ENCODE measurements around the gene APOA5. TPM values are rescaled to one million over a fixed set of nuclear protein-coding genes. Genes with fewer than 3 reads are reported as not detected.

Gene APOA5
- total and polyA plus RNA-seq, 2 of the 8 experiments (the other 6 are each of a cell fraction or from before 2014, with no cell fraction given), result 0.08 to 0.15 TPM

DNA sequence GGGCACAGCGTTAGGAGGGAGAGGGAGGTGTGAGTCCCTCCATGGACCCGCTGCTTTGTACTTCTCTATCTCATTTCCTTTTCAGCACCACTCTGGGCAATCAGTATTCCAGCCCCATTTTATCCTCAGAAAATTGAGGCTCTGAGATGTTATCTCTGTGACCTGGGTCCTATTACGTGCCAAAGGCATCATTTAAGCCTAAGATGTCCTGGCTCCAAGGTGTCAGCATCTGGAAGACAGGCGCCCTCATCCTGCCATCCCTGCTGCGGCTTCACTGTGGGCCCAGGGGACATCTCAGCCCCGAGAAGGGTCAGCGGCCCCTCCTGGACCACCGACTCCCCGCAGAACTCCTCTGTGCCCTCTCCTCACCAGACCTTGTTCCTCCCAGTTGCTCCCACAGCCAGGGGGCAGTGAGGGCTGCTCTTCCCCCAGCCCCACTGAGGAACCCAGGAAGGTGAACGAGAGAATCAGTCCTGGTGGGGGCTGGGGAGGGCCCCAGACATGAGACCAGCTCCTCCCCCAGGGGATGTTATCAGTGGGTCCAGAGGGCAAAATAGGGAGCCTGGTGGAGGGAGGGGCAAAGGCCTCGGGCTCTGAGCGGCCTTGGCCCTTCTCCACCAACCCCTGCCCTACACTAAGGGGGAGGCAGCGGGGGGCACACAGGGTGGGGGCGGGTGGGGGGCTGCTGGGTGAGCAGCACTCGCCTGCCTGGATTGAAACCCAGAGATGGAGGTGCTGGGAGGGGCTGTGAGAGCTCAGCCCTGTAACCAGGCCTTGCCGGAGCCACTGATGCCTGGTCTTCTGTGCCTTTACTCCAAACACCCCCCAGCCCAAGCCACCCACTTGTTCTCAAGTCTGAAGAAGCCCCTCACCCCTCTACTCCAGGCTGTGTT lies 37.2 kb upstream of the APOA5 start:
- no peaks in the 10 kb centered on the region for H3K79me1 ChIP-seq (ENCODE audit: low read depth, low read length)
- H3K36me3 ChIP-seq (ENCODE audit: control insufficient read depth in 2 of 4, insufficient read depth in 4 of 4, low read length in 3 of 4), result no peaks in the 10 kb centered on the region
- H4K20me1 ChIP-seq (replicated peaks in 1 of 2; ENCODE audit: control insufficient read depth in 1 of 2, insufficient read depth in 2 of 2, low read length in 2 of 2), result no peaks in the 10 kb centered on the region
- H2AK5ac ChIP-seq (ENCODE audit: low read depth, low read length), result no peak overlapping the region
- H3K27ac ChIP-seq (ENCODE audit: low read depth, low read length), result no peak overlapping the region
- no peaks in the 10 kb centered on the region; a peak in 1 of 4 replicates for H3K9me3 ChIP-seq (ENCODE audit: insufficient read depth in 2 of 2, low read depth in 1 of 2, low read length in 1 of 2)
- no peak overlapping the region for H3K9ac ChIP-seq (replicated peaks in 1 of 4; ENCODE audit: extremely low read depth in 1 of 4, low read depth in 3 of 4, low read length in 3 of 4)
- 81% methylated on average over 14 of the region's 16 CpGs; no CpG with 5 or more reads in 1 of the 2 experiments for WGBS, 2 experiments (ENCODE audit: extremely low coverage in 1 of 2, insufficient coverage in 1 of 2, insufficient read length in 1 of 2, insufficient replicate concordance in 2 of 2, low coverage in 1 of 2, low lambda C conversion rate in 2 of 2, missing lambda C conversion rate in 1 of 2)
- H2BK120ac ChIP-seq (replicated peaks; ENCODE audit: low read depth, low read length), result no peak overlapping the region
- no peak overlapping the region for H3K4ac ChIP-seq (replicated peaks; ENCODE audit: insufficient read length, low read depth, low read length)
- no peak overlapping the region for H2BK5ac ChIP-seq (ENCODE audit: low read depth, low read length)
- no peak overlapping the region for H3K18ac ChIP-seq (ENCODE audit: extremely low read depth, low read length)
- no peak overlapping the region for H3K4me3 ChIP-seq (ENCODE audit: extremely low read depth in 1 of 4, insufficient read depth in 2 of 4, low read depth in 3 of 4, low read length in 4 of 4)
- H4K5ac ChIP-seq (ENCODE audit: insufficient read length, low read depth, low read length), result no peak overlapping the region
- no peak overlapping the region; the same call in 1 of the 2 replicates for H4K8ac ChIP-seq (ENCODE audit: extremely low read depth, insufficient read depth, low read length)
- POLR2A ChIA-PET (ENCODE audit: partially characterized antibody), result interaction anchor here (1.0 to 1.1 kb wide), 2 partner anchors 8 to 38 kb away, joined by 3 read pairs; no protein-coding TSS in a partner anchor
- no peak overlapping the region for H3K23ac ChIP-seq (ENCODE audit: insufficient read length)
- FAIRE-seq (no peak), DNase-seq (ENCODE audit: low read depth in 1 of 2, low spot score in 2 of 2) (no peak)
- H3K56ac ChIP-seq (replicated peaks; ENCODE audit: insufficient read length, low read depth, low read length), result no peak overlapping the region
- no peak overlapping the region for H2BK12ac ChIP-seq (ENCODE audit: low read depth, low read length)
- no peaks in the 10 kb centered on the region for H3K23me2 ChIP-seq (ENCODE audit: low read depth, low read length)
- H3K14ac ChIP-seq (ENCODE audit: insufficient read length), result no peak overlapping the region
- no peak overlapping the region for H2AFZ ChIP-seq (ENCODE audit: low read length)
- H3K27me3 ChIP-seq (replicated peaks in 1 of 4; ENCODE audit: control insufficient read depth in 3 of 4, extremely low read depth in 1 of 4, insufficient read depth in 3 of 4, low read length in 3 of 4), result no peaks in the 10 kb centered on the region
- no peak overlapping the region for H4K91ac ChIP-seq (replicated peaks; ENCODE audit: insufficient read length, low read length)
- CTCF ChIA-PET (ENCODE audit: partially characterized antibody), result interaction anchor here (0.6 to 12.2 kb wide), 5 partner anchors 8 to 352 kb away, joined by 3 to 237 read pairs (median 8); partner anchors contain the start of genes APOA5 and ZPR1
- H3K4me1 ChIP-seq (replicated peaks in 1 of 4; ENCODE audit: control insufficient read depth in 3 of 4, insufficient read depth in 4 of 4, low read length in 3 of 4), result no peaks in the 10 kb centered on the region
- no peak overlapping the region for H2BK15ac ChIP-seq (ENCODE audit: low read length)
- no peaks in the 10 kb centered on the region for H3K79me2 ChIP-seq (ENCODE audit: control insufficient read depth in 1 of 2, insufficient read depth in 2 of 2, low read length in 2 of 2)
- H2BK20ac ChIP-seq (ENCODE audit: low read length), result no peak overlapping the region
- no peak overlapping the region for H3K4me2 ChIP-seq (ENCODE audit: insufficient read depth in 1 of 2, low read depth in 2 of 2, low read length in 2 of 2)
- no peak for TF ChIP-seq RBBP5 (IDR thresholded peaks at IDR 0.05; ENCODE audit: borderline replicate concordance, low read depth, low read length)
- TF ChIP-seq CBX5 (IDR thresholded peaks at IDR 0.05; ENCODE audit: low read depth, low read length), result no peak

Data from H1 (cell line).